ENCODE data around the gene PCBD1.
"Not testable (repeated sequence)": the region's sequence is repeated elsewhere in the genome, so short reads cannot be mapped to it uniquely, and the experiment has no call there.

The PCBD1 gene

GRCh38 chr10:70863470-70864160 lies 24.8 kb downstream of the PCBD1 start:
- no peak for DNase-seq (ENCODE audit: low read depth)

GRCh38 chr10:70861495-70862197 lies 26.7 kb downstream of the PCBD1 start:
- DNase-seq (ENCODE audit: low read depth), result not testable (repeated sequence)

GRCh38 chr10:70858759-70859158 lies 29.6 kb downstream of the PCBD1 start:
- DNase-seq (ENCODE audit: low read depth), result no peak

GRCh38 chr10:70856454-70856853 lies 31.9 kb downstream of the PCBD1 start:
- no peak for DNase-seq (ENCODE audit: low read depth)

GRCh38 chr10:70853457-70853856 lies 34.9 kb downstream of the PCBD1 start:
- DNase-seq (ENCODE audit: low read depth), result no peak

DNA sequence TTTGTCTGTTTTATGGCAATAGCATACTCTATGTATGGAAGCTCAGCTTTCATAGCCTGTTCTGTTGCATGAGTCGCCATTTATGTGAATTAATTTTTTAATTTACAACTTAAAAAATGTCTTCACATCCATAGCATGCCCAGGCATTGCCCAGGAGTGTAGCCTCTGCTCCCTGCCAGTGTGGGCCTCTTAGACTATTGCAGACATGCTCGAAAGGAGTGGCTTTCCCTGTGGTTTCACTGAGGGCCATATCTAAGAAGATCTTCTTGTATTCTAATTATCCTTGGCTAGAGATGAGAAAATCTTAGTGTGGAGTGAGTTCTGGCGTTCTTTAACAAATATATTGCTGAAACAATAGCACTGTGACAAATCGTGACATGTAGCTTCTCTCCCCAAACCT lies 35.3 kb downstream of the PCBD1 start:
- no peak for DNase-seq (ENCODE audit: low read depth)

GRCh38 chr10:70851597-70852475 lies 36.5 kb downstream of the PCBD1 start:
- DNase-seq (ENCODE audit: low read depth), result no peak

- DNase-seq (ENCODE audit: low read depth), result no peak
Observed at GRCh38 chr10:70850097-70850496, 38.3 kb downstream of the PCBD1 start.

DNA sequence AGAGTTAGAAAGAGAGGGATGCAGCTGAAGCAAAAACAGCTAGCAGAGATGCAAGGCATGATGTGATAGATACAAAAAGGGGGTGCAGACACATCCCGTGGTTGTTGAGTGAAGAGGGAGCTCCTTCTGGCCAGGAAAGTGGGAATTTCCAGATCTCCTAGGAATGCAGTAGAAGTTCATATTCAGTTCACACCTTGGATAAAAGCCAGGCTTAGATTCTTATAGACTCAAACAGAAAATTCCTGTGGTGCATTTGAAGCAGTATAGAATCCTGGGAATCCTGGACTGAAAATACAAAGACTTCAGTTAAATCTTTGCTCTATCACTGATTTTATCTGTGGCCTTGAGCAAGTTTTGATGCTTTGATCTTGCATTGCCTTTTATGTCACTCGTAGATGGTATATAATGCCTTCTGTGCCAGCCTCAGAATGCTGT lies 38.8 kb downstream of the PCBD1 start:
- no peak for DNase-seq (ENCODE audit: low read depth)

GRCh38 chr10:70847659-70848360 lies 40.6 kb downstream of the PCBD1 start:
- no peak for DNase-seq (ENCODE audit: low read depth)

DNA sequence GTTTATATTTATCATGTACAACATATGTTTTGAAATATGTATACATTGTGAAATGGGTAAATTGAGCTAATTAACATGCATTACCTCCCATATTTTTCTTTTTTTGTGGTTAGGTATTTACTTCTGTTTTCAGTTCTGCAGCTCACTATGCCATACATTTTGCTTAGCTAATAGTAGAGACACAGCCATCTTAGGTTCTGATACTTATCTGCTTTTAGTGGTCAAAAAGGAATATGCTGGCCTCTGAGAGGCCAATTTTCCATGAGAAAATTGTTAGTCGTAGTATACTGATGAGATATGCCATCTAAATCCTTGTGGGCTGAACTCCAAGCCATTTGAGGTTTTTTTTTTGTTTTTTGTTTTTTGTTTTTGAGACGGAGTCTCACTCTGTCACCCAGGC lies 41.6 kb downstream of the PCBD1 start:
- DNase-seq (ENCODE audit: low read depth), result no peak

GRCh38 chr10:70845816-70846215 lies 42.5 kb downstream of the PCBD1 start:
- no peak for DNase-seq (ENCODE audit: low read depth)

DNA sequence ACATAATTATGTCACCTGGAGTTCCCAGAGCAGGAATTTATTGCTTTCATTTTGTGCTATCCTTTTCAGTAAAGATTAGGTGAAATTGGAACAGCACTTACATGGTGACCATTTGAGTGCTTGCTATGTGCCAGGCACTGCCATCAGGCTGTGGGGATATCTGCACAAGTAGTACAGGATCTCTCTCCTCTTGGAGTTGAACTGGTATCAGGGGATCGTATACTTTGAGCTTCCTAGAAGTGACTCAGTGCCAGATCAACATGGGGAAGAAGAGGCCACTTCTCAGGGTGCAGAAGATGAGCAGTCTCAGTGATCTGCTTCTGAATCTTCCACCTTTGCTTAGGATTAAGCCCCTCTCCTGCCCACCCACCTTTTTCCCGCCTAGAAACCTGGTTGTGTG lies 43.1 kb downstream of the PCBD1 start:
- DNase-seq (ENCODE audit: low read depth), result no peak

- no peak for DNase-seq (ENCODE audit: low read depth)
Observed at GRCh38 chr10:70843776-70844489, 44.4 kb downstream of the PCBD1 start.

GRCh38 chr10:70843333-70843732 lies 45.0 kb downstream of the PCBD1 start:
- no peak for DNase-seq (ENCODE audit: low read depth)

GRCh38 chr10:70840836-70841235 lies 47.5 kb downstream of the PCBD1 start:
- DNase-seq (ENCODE audit: low read depth), result no peak

DNA sequence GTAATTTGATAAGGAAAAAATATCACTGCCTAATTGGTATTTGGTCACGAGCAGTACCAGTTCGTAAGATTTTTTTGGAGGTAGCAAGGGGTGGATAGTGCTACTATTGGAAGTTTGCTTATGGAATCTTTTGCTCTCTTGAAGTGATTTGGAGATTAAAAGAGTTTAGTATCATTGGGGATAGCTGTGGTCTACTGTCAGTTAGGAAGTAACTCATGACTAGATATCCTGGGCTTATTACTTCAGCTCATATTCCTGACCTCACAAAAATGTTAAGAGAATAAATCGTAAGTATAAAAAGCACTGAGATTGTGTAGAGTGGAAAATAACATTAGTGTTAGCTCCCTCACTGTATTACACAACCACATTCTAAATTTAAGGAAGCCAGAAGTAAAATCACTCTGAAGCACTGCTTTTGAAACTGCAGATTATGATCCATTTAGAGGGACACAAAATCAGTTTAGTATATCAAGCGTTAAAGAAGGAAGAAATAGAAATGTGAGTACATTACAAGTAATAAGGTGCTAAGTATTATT lies 50.0 kb downstream of the PCBD1 start:
- no peak for DNase-seq (ENCODE audit: low read depth)

GRCh38 chr10:70837660-70838059 lies 50.7 kb downstream of the PCBD1 start:
- no peak for DNase-seq (ENCODE audit: low read depth)

GRCh38 chr10:70836319-70836718 lies 52.0 kb downstream of the PCBD1 start:
- no peak for DNase-seq (ENCODE audit: low read depth)

DNA sequence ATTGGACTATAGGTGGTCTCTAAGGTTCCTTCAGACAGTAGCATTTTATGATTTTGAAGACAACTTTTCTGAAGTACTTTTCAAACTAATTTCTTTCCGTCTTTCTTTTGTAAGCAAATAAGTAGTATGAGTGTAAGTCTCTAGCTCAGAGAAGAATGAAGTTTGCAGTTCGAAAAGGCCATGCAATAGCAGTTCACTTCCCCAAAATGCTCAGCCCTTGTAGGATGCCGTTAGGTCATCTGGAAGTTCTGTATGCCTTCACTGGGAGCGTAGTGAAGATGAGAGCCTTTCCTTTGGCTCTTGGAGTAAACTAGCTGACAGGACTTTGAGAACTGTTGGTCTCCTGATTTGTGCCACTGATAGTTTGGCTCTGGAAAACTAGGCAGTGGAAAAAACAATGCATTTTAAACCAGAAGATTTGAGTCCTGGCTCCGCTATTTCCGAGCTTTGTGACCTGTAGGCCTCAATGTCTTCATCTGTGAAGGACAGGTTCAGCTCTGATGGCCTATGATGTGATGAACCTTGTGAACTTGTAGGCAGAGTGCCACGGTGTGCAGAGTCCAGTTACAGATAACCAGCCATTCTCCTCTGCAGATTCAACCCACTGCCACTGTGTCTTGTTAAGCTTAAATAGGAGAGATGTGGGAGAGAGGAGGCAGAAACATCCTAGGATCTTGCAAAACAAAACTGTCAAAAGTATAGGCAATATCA lies 53.8 kb downstream of the PCBD1 start:
- DNase-seq (ENCODE audit: low read depth), result no peak

DNA sequence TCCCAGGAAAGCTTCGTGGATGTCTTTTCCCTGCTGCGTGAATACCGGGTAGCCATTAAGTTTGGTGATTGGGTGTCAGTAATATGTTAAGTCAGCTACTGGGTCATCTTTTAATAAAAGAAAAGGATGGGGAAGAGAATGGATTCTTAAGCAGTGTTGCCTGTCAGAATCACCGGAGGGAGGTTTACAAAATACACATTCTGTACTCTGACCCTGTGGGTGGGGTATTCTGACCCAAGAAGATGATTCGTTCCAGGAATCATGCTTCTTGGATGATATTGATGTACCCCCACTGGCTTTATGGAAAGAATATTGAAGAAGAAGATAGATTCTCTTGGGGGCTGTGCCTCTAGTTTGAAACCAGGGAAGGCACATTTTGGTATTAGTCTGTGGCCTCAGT lies 54.3 kb downstream of the PCBD1 start:
- DNase-seq (ENCODE audit: low read depth), result no peak
